VCaP (cell line): ENCODE results near the gene CHD5.

ENCODE experiments used
- H3K27ac ChIP-seq: fragments of 450-650 bp; 2 replicates; pipeline ENCODE4 v1.5.1; 2017
- TF ChIP-seq, protein P1 (sequence below): fragments of 450-650 bp; conservative IDR thresholded peaks from 2 replicates; pipeline ENCODE4 v1.5.1; 2017; ENCODE audit warnings: mild to moderate bottlenecking, moderate library complexity

Gene CHD5

DNA sequence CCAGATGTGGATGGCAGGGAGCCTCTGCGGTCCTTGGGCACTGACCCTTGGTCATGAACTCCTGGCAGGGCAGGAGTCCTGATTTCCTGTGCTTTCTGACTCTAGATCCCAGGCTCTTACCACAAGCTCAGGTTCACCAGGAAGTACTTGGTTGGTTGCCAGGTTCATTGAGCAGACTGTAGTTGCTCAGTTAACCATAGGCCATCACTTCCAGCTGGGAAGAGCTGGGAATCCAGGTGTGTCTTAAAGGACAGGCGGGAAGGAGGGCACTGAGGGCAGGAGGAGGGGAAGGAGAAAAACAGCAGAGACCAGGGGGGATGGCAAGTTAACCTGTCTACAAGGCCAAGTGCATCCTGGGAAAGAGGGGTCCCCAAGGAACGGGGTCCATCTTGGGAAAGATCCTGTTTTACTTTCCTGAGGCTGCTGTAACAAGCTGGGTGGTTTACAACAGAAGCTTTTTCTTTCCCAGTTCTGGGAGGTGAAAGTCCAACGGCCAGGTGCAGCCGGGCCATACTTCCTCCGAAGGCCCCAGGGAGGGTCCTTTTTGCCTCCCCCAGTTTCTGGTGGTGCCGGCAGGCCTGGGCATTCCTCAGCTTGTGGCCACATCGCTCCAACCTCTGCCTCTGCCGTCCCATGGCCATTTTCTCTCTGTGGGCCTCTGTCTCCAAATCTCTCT is 122.8 kb downstream of the CHD5 start:
- peak overlapping the region; percentile 91; the same call in 1 of the 2 replicates for H3K27ac ChIP-seq
- TF ChIP-seq, protein P1, sequence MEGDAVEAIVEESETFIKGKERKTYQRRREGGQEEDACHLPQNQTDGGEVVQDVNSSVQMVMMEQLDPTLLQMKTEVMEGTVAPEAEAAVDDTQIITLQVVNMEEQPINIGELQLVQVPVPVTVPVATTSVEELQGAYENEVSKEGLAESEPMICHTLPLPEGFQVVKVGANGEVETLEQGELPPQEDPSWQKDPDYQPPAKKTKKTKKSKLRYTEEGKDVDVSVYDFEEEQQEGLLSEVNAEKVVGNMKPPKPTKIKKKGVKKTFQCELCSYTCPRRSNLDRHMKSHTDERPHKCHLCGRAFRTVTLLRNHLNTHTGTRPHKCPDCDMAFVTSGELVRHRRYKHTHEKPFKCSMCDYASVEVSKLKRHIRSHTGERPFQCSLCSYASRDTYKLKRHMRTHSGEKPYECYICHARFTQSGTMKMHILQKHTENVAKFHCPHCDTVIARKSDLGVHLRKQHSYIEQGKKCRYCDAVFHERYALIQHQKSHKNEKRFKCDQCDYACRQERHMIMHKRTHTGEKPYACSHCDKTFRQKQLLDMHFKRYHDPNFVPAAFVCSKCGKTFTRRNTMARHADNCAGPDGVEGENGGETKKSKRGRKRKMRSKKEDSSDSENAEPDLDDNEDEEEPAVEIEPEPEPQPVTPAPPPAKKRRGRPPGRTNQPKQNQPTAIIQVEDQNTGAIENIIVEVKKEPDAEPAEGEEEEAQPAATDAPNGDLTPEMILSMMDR, result no peak

DNA sequence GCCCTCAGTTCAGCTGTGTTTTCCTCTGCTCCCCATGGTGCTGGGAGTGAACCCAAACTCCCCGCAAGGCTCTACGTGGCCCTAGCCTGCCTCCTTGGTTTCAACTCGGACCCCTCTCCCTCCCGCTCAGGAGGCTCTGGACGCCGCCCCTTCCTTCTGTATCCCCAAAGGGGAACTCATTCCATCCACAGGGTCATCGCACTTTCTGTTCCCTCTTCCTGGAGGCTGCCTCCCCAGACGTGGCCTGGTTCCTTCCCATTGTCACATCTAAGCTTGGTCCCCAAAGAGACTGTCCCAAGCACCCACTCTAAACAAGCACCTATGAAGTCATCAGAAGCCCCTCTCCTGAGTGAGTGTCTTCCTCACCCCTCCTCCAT is 123.6 kb downstream of the CHD5 start:
- TF ChIP-seq, protein P1, result no peak
- H3K27ac ChIP-seq, result no peak overlapping the region

DNA sequence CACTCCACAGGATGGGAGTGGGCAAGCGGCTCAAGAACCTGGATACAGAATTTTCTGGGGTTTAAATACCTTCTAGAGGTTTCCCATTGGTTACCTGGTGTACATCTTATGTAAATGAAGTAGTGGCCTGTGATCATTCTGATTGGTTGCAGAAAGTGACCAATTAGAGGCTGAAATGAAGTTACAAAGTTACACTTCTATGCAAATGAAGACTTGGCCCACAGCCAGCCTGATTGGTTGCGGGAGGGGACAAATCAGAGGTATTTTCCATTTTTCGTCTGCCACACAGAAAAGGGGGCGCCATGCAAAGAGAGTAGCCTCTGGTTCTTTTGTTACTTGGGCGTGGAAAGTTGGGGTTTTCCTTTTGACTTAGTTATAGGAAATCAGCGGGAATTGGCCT is 125.5 kb downstream of the CHD5 start:
- H3K27ac ChIP-seq, result no peak overlapping the region
- TF ChIP-seq, protein P1, result no peak

DNA sequence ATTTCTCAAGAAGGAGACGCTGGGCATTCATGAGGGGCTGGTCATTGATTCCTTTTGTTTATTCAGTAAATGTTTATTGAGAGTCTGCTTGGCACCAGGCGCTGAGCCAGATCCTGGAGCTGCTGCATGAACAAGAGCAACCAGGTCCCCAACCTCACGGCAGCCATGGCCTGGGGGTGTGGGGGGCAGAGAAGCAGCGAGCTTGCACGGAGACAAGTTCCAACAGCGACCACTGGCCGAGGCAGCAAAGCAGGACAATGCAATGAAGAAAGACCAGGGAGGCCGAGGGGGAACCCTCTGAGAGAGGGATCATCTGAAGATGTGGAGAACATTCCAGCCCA is 126.9 kb downstream of the CHD5 start:
- H3K27ac ChIP-seq, result peak overlapping the region; percentile 22
- TF ChIP-seq, protein P1, result peak; percentile 23

DNA sequence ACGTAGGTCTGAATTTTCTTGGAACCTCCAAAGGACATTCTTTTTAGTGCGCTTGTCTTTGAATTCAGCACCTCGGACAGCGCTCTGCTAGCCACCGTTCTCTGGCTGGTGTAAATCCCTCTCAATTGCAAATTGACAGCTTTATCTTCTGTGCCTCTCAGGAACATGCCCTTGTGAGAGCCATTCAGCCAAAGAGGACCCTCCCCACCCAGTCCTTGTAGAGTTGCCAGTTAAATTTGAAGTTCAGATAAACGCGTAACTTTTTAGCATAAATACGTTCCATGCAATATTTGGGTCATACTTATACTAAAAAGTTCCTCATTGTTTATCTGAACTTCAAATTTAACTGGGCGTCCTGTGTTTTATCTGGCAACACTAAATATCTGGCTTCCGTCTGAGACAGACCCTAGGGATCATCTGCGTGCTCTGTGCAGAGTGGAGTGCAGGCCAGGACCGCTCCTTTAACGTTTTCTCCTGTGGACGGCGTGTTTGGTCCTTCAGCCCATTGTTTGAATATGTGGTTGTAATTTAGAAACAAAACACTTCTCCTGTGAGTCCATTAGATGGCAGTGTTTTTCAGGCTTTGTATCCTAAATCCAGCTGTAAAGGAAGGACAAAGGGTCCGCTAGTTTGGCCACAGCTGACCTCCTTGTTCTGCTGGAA is 127.4 kb downstream of the CHD5 start:
- peak overlapping the region; percentile 22 for H3K27ac ChIP-seq
- TF ChIP-seq, protein P1, result peak; percentile 88
